GM23248 (cell line): ENCODE data around the gene ADGRL2.

ENCODE experiments used
- EZH2 ChIP-seq: fragments of 200-600 bp; sonication (generic); IDR thresholded peaks from 2 replicates; pipeline ENCODE4 v1.6.1; 2018; ENCODE audit warnings: antibody characterized with exemption, mild to moderate bottlenecking; ENCODE audit not compliant: insufficient read depth, poor library complexity, severe bottlenecking
- EZH2phosphoT487 ChIP-seq: fragments of 200-600 bp; sonication (generic); IDR thresholded peaks from 2 replicates; pipeline ENCODE4 v1.6.1; 2018; ENCODE audit warnings: antibody characterized with exemption, moderate library complexity, mild to moderate bottlenecking, low read depth; ENCODE audit not compliant: insufficient read depth

- TF ChIP-seq EZH2 (no peak), EZH2phosphoT487 (no peak)
Observed at GRCh38 chr1:81836007-81836626, 35.4 kb downstream of the ADGRL2 start.
